Superior temporal gyrus (tissue), 1 donor: ENCODE results near the gene CDA.

Experiments used
- DNase-seq: peaks from one replicate; pipeline ENCODE4 v3.0.0-alpha.2; 2016; ENCODE audit errors: extremely low spot score

Gene CDA

DNA sequence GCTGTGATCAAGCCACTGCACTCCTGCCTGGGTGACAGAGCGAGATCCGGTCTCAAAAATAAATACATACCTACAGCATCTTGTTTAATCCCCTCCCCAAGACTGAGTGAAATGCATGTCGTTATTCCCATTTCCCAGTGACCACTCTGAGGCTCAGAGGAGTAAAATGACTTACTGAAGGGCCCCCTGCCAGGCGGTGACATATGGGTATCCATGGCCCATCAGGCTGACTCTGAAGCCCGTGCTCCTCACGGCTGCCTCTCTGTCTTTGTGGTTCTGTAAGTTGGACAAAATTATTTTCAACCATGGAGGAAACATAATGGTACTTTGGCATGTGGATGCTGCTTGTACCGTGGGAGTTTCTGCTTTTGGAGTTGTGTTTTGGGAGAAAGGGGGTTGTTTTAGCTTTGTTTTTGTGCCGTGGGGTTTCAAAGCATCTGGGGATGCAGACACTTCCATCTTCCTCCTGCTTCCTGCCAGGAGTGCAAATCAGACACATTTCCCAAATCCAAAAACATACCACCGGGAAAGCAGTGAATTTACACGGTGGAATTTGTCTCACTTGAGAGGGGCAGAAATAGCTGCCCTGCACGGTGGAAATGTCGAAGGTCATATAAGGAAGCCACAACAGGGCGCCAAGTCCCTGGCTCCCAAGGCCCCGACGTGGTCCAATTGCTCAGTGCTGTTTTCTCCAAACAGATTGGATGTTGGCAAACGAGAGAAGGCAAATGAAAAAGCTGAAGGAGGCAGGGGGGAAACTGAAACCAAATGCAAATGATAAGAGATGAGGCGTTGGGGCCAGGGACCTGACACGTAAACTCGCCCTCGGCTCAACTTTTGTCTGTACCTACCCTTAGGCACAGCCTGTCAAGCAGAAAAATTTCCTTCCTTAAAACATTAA, 27.3 kb downstream of the CDA start:
- DNase-seq: no peak

GRCh38 chr1:20616847-20617487, 28.1 kb downstream of the CDA start:
- DNase-seq: no peak

GRCh38 chr1:20618550-20618949, 29.7 kb downstream of the CDA start:
- no peak for DNase-seq

GRCh38 chr1:20619999-20620398, 31.1 kb downstream of the CDA start:
- no peak for DNase-seq

DNA sequence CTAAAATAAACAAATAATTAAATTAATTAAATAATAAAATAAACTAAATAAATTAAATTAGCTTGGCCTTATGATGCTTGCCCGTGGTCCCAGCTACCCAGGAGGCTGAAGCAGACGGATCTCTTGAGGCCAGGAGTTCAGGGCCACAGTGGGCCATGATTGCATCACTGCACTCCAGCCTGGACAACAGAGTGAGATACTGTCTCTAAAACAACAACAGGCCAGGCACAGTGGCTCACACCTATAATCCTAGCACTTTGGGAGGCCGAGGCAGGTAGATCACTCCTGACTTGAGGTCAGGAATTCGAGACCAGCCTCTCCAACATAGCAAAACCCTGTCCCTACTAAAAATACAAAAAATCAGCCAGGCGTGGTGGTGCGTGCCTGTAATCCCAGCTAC, 32.1 kb downstream of the CDA start:
- DNase-seq: no peak

- DNase-seq: no peak
These were observed 35.8 kb downstream of the CDA start for GRCh38 chr1:20624709-20625108.

- no peak for DNase-seq
These were observed 36.5 kb downstream of the CDA start for GRCh38 chr1:20625176-20626097.

- DNase-seq: no peak
These were observed 37.2 kb downstream of the CDA start for GRCh38 chr1:20626098-20626427.

DNA sequence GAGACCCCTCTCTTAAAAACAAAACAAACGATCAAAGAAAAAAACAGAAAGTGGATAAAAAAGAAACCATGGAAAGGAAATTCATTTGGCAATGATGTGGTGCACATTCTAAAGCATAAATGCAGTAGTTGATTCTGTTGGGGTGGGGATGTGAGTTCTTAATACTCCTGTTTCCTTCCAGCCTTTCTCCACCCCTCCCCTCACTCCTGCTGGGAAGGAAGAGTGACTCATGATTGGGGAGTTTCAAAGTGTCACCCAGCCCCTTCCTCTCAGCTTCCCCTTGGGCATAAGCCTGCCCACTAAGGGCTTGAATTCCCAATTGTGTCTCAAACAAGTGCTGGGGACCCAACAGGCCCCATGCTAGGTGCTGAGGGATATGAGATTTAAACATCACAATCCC, 37.6 kb downstream of the CDA start:
- no peak for DNase-seq

DNA sequence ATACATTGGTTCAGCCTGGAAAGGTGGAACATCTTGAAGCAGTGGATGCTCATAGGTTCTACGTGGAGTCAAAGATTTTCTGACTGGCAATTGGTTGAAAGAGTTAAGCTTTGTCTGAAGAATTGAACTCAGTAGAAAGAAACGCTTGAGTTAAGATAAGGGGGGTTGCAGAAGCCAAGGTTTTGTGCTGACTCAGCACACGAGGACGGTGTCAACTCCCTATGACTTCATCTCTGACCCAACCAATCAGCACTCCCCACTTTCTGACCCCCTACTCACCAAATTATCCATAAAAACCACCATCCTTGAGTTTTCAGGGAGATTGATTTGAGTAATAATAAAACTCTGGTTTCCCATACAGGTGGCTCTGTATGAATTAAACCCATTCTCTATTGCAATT, 41.8 kb downstream of the CDA start:
- no peak for DNase-seq

DNA sequence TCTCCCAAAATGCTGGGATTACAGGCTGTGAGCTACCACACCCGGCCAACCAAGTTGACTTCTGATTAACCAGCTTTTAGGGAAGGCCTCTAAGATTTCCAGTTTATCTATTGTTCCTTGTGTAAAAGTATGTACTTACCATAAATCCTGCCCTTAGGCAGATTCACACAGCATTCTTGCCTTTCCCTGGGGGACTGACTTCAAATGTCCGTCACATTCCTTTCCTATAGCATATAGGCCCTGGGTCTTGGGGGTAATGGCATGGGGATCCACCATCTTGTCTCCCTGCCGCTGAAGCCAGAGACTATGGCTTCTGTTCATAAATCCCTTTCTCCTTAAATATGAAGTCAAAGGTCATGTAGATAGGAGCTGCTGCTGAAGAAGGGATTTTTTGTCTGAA, 43.5 kb downstream of the CDA start:
- no peak for DNase-seq

DNA sequence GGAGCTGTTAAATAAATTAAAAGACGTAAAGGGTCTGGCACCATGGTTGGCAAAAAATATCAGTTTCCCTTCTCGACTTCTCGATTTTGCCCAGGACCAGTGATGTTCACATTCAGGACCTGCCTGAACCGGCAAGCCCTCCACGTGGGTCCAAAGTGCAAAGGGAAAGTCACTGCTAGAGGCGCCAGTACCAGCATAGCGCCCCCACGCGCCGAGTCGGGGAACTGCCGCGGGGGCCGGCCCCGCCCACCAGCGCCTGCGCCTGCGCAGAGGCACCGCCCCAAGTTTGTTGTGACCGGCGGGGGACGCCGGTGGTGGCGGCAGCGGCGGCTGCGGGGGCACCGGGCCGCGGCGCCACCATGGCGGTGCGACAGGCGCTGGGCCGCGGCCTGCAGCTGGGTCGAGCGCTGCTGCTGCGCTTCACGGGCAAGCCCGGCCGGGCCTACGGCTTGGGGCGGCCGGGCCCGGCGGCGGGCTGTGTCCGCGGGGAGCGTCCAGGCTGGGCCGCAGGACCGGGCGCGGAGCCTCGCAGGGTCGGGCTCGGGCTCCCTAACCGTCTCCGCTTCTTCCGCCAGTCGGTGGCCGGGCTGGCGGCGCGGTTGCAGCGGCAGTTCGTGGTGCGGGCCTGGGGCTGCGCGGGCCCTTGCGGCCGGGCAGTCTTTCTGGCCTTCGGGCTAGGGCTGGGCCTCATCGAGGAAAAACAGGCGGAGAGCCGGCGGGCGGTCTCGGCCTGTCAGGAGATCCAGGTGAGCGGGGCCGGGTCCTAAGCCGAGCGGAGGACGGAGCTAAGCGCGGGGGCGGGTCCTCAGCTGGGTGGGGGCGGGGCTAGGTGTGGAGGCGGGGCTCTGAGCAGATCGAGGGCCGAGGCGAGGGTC, 44.5 kb downstream of the CDA start, which contains the start of gene PINK1:
Gene PINK1 (plus strand): TSS at position 269 of the 875 bp plus-strand sequence. CDS start 91 bp downstream, at position 360.
- peak; percentile 82 for DNase-seq

DNA sequence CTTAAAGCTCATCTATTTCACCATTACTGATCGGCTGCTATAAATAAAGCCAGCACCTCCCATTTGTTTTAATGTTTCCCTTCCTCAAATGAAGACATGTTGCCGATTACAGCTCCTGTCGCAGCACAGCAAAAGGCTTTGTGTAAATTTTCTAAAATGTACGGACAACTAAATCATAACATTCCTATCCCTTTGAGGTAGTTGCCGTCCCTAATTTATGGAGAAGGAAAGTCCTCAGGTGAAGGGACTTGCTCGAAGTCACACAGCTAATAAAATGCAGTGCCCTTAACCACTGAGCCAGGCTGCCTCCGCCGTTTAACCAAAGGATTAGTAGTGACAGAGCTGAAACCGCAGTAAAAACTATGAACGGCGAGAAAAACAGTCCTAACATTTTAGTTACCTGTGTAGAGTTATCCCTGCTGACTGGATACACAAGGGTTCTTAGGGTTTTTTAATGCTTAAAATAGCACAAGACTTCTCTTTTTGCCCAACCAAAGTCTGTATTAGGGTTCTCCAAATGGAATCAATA, 45.2 kb downstream of the CDA start:
- peak; percentile 44 for DNase-seq

- no peak for DNase-seq
These were observed 45.7 kb downstream of the CDA start for GRCh38 chr1:20634594-20635084.

DNA sequence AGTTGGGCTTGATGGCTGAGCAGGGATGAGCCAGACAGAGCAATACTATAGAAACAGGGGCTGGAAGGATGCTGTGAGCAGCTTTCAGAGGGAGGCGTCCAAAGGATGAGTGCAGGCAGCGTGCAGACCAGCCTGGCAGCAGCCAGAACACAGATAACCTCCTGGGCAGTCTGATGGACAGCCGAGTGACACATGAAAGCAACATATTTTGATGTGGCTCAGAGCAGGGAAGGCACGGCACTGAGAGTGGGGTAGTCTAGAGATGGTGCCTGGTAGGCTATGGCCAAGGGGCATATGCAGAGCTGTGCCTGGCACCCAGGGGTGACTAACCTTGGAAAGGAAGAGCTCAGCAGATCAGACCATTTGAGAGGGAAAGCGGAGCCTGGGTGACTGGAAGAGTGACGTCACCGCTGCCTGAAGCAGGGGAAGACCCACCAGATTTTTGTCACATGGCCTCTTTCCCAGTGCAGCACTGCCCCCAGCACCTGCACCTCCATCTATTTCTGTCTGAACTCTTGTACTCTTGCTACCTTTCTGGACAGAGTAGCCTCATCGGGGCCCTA, 48.0 kb downstream of the CDA start:
- no peak for DNase-seq

GRCh38 chr1:20640183-20640597, 51.3 kb downstream of the CDA start:
- DNase-seq: peak; percentile 79

DNA sequence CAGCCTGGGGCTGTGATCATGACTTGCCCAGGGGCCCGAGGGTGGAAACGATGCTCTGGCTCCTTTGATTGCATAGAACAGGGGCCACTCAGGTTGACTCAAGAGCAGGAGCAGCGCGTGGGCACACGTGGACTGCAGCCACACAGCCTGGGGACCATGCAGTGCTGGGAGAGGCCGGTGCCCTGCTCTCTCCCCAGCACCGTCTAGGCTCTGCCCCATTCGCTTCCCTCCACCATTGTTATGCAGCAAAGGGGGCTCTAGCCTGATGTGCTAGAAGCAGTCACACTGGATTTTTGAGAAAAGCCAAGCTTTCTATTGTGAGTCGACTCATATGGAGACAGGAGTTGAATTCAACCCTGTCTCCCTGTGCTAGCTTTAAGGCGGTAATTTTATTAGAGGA, 53.1 kb downstream of the CDA start:
- DNase-seq: no peak

- no peak for DNase-seq
These were observed 54.2 kb downstream of the CDA start for GRCh38 chr1:20643080-20643479.

DNA sequence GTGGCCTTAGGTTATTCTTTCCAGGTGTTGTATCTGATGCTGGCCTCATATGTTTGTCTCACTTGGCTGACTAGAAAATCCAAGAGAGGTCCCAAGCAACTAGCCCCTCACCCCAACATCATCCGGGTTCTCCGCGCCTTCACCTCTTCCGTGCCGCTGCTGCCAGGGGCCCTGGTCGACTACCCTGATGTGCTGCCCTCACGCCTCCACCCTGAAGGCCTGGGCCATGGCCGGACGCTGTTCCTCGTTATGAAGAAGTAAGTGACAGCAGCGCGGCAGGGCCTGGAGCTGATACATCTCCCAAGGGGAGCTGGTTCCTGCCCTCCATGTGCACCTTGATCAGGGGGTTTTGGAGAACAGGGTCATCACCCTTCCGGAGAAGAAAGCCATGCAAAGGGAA, 55.5 kb downstream of the CDA start:
- no peak for DNase-seq

DNA sequence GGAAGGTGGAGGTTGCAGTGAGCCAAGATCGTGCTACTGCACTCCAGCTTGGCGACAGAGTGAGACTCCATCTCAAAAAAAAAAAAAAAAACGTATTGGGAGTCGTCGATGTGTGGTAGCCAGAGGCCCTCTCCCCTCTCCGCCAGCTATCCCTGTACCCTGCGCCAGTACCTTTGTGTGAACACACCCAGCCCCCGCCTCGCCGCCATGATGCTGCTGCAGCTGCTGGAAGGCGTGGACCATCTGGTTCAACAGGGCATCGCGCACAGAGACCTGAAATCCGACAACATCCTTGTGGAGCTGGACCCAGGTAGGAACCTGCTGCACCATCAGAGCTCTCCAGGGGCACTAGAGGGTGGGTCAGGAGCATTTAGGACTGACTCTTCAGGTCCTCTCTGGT, 56.5 kb downstream of the CDA start:
- no peak for DNase-seq
